ENCODE results near the gene STAP2. TPM values are rescaled to one million over a fixed set of nuclear protein-coding genes. Genes with fewer than 3 reads are reported as not detected.

STAP2 gene
- total and polyA plus RNA-seq, 9 of the 15 experiments (the other 6 are each of a cell fraction or from before 2014, with no cell fraction given) = 1.2 to 9.8 (median 4.5) TPM

DNA sequence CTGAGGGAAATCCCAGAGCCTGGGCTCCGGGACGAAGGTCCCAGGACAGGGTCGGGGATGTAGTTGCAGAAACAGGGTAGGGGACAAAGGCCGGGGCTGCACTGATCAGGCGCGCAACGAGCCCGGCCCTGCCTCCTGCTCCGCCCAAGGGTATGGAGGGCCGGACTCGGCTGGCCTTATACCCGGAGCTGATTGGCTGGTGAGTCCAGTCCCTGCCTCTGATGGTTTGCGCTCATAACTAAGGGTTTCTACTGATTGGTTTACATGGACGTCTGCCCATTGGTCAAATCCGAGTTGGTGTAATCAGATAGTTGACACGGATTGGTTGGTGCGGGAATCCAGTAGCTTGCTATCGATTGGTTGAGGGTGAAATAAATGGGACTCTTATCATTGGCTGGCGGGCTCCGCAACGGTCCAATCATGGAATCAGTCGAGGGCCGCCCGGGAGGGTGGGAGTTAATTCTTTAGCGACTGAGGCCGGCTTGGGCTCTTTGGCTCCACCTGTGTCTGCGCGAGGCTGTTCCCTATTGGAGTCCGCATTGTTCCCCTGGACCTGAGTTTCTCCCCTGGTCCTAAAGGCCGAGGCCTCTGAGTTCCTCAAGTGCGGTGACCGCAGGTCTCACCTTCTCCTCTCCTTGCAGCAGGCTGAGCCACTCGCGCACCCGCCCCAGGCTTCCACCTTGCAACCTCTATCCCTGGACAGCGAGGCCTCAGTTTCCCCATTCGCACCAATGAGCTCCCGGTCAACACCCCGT lies 4.2 kb upstream of the STAP2 start:
- no TSS peak for BruUV-seq (replicated peaks)
- Histone ChIP-seq H3K4me3 (peak overlapping the region; percentile 77), H3K9ac (ENCODE audit: insufficient read depth in 1 of 2, low read depth in 2 of 2, low read length in 2 of 2) (peak overlapping the region; percentile 81 to 95), H3K9me3 (replicated peaks; ENCODE audit: control insufficient read depth, insufficient read depth, low read depth, low read length) (no peaks in the 10 kb centered on the region), H3K4me1 (replicated peaks in 1 of 2; ENCODE audit: control insufficient read depth in 2 of 2, insufficient read depth in 2 of 2, low read length in 2 of 2) (peaks cover 13 to 41% of the 10 kb centered on the region in 2 experiments; a peak in 4 of 5 replicates), H3K36me3 (ENCODE audit: control insufficient read depth, insufficient read depth, low read length) (peaks cover 11% of the 10 kb centered on the region; the same call in 2 of the 3 replicates), H3K4me2 (ENCODE audit: insufficient read depth, low read length) (peak overlapping the region; percentile 98), H3K79me2 (ENCODE audit: control insufficient read depth, insufficient read depth, low read length) (peaks cover 7% of the 10 kb centered on the region), H2AFZ (ENCODE audit: low read depth, low read length) (peak overlapping the region; percentile 99), H3K27me3 (ENCODE audit: control insufficient read depth in 2 of 2, insufficient read depth in 2 of 2, low read length in 2 of 2) (no peaks in the 10 kb centered on the region), H3K9me1 (ENCODE audit: control insufficient read depth, insufficient read depth, low read length) (no peaks in the 10 kb centered on the region), H4K20me1 (replicated peaks; ENCODE audit: control insufficient read depth, insufficient read depth, low read length) (no peaks in the 10 kb centered on the region), H3K27ac (ENCODE audit: extremely low read depth, low read depth, low read length) (peak overlapping the region; percentile 89)
- peak; percentile 94 to 99 (median 96) for DNase-seq (ENCODE audit: extremely low read depth in 1 of 4, low spot score in 3 of 4)
- intact Hi-C loops (cut with micrococcal nuclease) = loop anchor here (2.0 kb wide), 1 partner anchor 60 kb away; the partner anchor contains the start of gene CHAF1A
- FAIRE-seq = peak; percentile 100
- CTCF ChIA-PET (ENCODE audit: low intra/inter-chr PET ratio) = interaction anchor here (1.2 kb wide), 1 partner anchor 76 kb away, joined by 5 read pairs; no protein-coding TSS in a partner anchor
- POLR2A ChIA-PET = interaction anchor here (0.6 to 2.9 kb wide), 18 partner anchors 10 to 128 kb away, joined by 3 to 24 read pairs (median 4); partner anchors contain the start of gene YJU2
- peak; percentile 96 for ATAC-seq
- in situ Hi-C loops (cut with MboI) = loop anchor here (10.0 kb wide), 1 partner anchor 68 kb away; the partner anchor contains the start of gene SHD
- under 1% methylated on average over 33 of the region's 39 CpGs for WGBS (ENCODE audit: insufficient coverage, low coverage, missing lambda C conversion rate)
- TF ChIP-seq POLR2AphosphoS5 (IDR thresholded peaks at IDR 0.05; ENCODE audit: control insufficient read depth, insufficient read depth, low read depth, low read length) (peak; percentile 56; the same call in 1 of the 2 replicates), LEF1 (IDR thresholded peaks at IDR 0.05) (peak; percentile 76; the same call in 1 of the 2 replicates), HNRNPL (IDR thresholded peaks at IDR 0.05; ENCODE audit: low read depth, low read length) (no peak), CAMTA2 (CRISPR knock-in tag; conservative IDR thresholded peaks at IDR 0.05) (0 out of 2 replicates have a peak, but pooled peaks have one; percentile 63), DDX20 (tag; IDR thresholded peaks at IDR 0.05; ENCODE audit: low read depth) (peak; percentile 83; the same call in 1 of the 2 replicates), PTTG1 (tag; IDR thresholded peaks at IDR 0.05; ENCODE audit: low read depth) (peak; percentile 82), SMARCA4 (IDR thresholded peaks at IDR 0.05) (peak; percentile 55; the same call in 1 of the 2 replicates), TBP (optimal IDR thresholded peaks at IDR 0.05; ENCODE audit: low read depth, low read length) (peak; percentile 73), TARDBP (IDR thresholded peaks at IDR 0.05) (0 out of 2 replicates have a peak, but pooled peaks have one; percentile 16), L3MBTL2 (IDR thresholded peaks at IDR 0.05) (peak; percentile 86), GTF2F1 (IDR thresholded peaks at IDR 0.05; ENCODE audit: low read depth, low read length) (peak; percentile 73), POU5F1 (IDR thresholded peaks at IDR 0.05; ENCODE audit: borderline replicate concordance, low read depth, low read length, partially characterized antibody) (no peak), SAP30 (IDR thresholded peaks at IDR 0.05; ENCODE audit: borderline replicate concordance, insufficient read depth, low read depth, low read length, poor library complexity, severe bottlenecking) (no peak), BCL6 (CRISPR knock-in tag; IDR thresholded peaks at IDR 0.05) (peak; percentile 85)
- TF ChIP-seq, protein P1, sequence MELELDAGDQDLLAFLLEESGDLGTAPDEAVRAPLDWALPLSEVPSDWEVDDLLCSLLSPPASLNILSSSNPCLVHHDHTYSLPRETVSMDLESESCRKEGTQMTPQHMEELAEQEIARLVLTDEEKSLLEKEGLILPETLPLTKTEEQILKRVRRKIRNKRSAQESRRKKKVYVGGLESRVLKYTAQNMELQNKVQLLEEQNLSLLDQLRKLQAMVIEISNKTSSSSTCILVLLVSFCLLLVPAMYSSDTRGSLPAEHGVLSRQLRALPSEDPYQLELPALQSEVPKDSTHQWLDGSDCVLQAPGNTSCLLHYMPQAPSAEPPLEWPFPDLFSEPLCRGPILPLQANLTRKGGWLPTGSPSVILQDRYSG (tag; conservative IDR thresholded peaks at IDR 0.05; ENCODE audit: low read depth) = peak; percentile 99
- TF ChIP-seq, protein P2, sequence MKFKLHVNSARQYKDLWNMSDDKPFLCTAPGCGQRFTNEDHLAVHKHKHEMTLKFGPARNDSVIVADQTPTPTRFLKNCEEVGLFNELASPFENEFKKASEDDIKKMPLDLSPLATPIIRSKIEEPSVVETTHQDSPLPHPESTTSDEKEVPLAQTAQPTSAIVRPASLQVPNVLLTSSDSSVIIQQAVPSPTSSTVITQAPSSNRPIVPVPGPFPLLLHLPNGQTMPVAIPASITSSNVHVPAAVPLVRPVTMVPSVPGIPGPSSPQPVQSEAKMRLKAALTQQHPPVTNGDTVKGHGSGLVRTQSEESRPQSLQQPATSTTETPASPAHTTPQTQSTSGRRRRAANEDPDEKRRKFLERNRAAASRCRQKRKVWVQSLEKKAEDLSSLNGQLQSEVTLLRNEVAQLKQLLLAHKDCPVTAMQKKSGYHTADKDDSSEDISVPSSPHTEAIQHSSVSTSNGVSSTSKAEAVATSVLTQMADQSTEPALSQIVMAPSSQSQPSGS (CRISPR knock-in tag; IDR thresholded peaks at IDR 0.05) = no peak
- TF ChIP-seq, protein P3, sequence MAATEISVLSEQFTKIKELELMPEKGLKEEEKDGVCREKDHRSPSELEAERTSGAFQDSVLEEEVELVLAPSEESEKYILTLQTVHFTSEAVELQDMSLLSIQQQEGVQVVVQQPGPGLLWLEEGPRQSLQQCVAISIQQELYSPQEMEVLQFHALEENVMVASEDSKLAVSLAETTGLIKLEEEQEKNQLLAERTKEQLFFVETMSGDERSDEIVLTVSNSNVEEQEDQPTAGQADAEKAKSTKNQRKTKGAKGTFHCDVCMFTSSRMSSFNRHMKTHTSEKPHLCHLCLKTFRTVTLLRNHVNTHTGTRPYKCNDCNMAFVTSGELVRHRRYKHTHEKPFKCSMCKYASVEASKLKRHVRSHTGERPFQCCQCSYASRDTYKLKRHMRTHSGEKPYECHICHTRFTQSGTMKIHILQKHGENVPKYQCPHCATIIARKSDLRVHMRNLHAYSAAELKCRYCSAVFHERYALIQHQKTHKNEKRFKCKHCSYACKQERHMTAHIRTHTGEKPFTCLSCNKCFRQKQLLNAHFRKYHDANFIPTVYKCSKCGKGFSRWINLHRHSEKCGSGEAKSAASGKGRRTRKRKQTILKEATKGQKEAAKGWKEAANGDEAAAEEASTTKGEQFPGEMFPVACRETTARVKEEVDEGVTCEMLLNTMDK (IDR thresholded peaks at IDR 0.05; ENCODE audit: borderline replicate concordance, insufficient read depth, low read depth, low read length, poor library complexity, severe bottlenecking) = peak; percentile 21
